ENCODE measurements around the gene SLC47A2. TPM values are rescaled to one million over a fixed set of nuclear protein-coding genes. Genes with fewer than 3 reads are reported as not detected.
A peak's percentile ranks its signal among the peaks of the same experiment; 100 is the strongest.

Gene SLC47A2
- total and polyA plus RNA-seq, 8 donors = not detected

DNA sequence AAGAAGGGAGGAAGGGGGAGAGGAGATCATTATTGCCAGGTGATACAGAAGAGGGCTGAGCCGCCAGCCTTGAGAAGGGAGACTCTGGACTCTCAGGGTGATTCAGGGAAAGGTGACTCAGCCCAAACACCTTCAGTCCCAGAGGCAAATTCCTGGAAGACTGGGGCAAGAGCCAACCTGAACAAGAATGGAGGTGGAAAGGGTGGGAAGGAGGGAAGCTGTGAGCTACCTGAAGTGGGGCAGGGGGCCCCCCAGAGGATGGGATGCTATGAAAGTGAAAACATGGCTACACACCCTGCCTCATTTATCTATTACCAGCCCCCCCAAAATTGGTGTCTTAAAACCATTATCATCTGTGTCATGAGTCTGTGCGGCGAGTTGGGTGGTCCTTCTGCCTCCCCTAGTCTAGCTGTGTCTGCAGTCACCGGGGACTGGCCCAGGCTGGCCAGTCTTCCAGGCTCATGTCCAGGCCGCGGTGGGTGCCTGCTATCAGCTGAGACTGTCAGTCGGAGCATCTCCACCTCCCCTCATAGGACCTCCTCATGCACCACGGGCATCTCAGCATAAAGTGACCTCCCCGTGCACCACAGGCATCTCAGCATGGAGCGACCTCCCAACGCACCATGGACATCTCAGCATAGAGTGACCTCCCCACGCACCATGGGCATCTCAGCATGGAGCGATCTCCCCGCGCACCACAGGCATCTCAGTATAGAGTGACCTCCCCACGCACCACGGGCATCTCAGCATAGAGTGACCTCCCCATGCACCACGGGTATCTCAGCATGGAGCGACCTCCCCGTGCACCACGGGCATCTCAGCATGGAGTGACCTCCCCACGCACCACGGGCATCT lies 3.2 kb upstream of the SLC47A2 start:
- H3K36me3 ChIP-seq = no peaks in the 10 kb centered on the region
- H3K4me3 ChIP-seq = no peak overlapping the region
- H3K9me3 ChIP-seq = no peaks in the 10 kb centered on the region
- intact Hi-C loops (cut with DNase I) = no loop called here
- no peak for TF ChIP-seq CTCF (IDR thresholded peaks at IDR 0.05)
- peaks cover 0 to 5% (median 0%) of the 10 kb centered on the region in 3 donors for H3K4me1 ChIP-seq
- peak in 3 of 4 donors; percentile 30 to 66 (median 64) for ATAC-seq
- no peaks in the 10 kb centered on the region for H3K27me3 ChIP-seq
- no peak overlapping the region for H3K27ac ChIP-seq
- peak in 3 of 6 donors; percentile 17 to 51 (median 43) for DNase-seq
- WGBS, 2 donors = 77 to 86% methylated on average over 23 of the region's 23 CpGs
- FAIRE-seq = no peak

GRCh38 chr17:19718613-19719354 lies 2.4 kb upstream of the SLC47A2 start:
- Histone ChIP-seq H3K27ac (no peak overlapping the region), H3K4me1 (no peaks in the 10 kb centered on the region), H3K4me3 (no peak overlapping the region), H3K36me3 (no peaks in the 10 kb centered on the region), H3K27me3 (no peaks in the 10 kb centered on the region), H3K9me3 (no peaks in the 10 kb centered on the region)
- DNase-seq (peak in 3 of 6 donors; percentile 17 to 74 (median 57)), FAIRE-seq (no peak), ATAC-seq (peak in 3 of 4 donors; percentile 69 to 71 (median 70))
- WGBS, 2 donors = 60 to 82% methylated on average over 18 of the region's 18 CpGs
- TF ChIP-seq CTCF (IDR thresholded peaks at IDR 0.05) = no peak
- intact Hi-C loops (cut with DNase I) = no loop called here

DNA sequence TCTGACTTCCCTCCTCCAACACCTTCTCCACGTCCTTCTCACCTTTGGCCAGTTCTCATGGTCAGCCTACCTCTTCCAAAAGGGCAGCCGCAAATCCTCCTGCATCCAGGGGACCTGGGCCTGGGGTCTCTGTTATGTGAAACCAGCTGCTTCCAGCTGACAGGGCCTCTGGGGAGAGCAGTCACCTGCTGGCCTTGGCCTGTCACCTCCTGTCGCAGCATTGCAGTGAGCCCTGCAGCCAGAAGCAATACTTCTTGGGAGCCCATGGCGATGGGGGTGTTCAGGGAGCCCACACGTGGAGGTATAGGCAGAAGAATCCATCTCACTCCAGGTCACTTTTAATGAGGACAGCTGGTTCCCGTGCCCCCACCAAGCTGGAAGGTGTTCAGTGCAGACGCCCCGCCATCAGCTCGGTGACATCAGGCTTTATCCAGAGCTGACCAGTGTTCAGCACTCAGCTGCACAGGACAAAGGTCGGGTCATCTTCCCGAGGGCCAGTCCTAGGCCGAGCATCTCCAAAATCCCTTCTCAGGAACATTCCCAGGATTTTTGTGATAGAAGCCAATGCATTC lies 1.7 kb upstream of the SLC47A2 start:
- H3K4me1 ChIP-seq = no peaks in the 10 kb centered on the region
- no peak for ATAC-seq
- H3K4me3 ChIP-seq = no peak overlapping the region
- intact Hi-C loops (cut with DNase I) = no loop called here
- 67 to 78% methylated on average over 12 of the region's 12 CpGs for WGBS, 2 donors
- H3K9me3 ChIP-seq = no peaks in the 10 kb centered on the region
- peak in 1 of 6 donors; percentile 5 for DNase-seq
- no peaks in the 10 kb centered on the region for H3K36me3 ChIP-seq
- no peak for TF ChIP-seq CTCF (IDR thresholded peaks at IDR 0.05)
- no peak overlapping the region for H3K27ac ChIP-seq
- H3K27me3 ChIP-seq = no peaks in the 10 kb centered on the region
- no peak for FAIRE-seq

DNA sequence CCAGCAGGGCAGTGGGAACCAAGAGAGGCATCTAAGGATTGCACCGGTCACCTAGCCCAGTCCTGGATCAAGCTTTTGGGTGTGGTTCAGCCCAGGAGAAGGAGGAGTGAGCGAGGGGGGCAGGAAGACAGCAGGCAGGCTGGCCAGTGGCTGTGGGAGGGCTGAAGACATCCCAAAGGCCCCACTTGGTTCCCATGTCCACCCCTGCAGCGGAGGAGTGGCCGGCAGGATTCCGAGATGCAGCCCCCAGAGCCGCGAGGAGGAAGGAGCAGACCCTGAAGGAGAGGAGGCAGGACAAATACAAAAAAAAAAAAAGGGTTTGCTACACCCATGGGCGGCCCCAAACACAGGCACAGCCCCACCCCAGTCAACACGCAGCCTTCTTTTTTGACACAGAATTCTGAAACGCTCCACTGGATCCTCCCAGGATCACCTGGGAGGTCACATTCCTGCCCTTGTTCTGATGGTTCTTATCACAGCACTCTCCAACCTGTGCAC lies 1.1 kb upstream of the SLC47A2 start:
- no peak for ATAC-seq
- Histone ChIP-seq H3K36me3 (no peaks in the 10 kb centered on the region), H3K27ac (no peak overlapping the region), H3K4me1 (no peaks in the 10 kb centered on the region), H3K9me3 (no peaks in the 10 kb centered on the region), H3K27me3 (no peaks in the 10 kb centered on the region), H3K4me3 (no peak overlapping the region)
- intact Hi-C loops (cut with DNase I) = no loop called here
- 77 to 82% methylated on average over 10 of the region's 10 CpGs for WGBS, 2 donors
- peak in 2 of 6 donors; percentile 4 to 47 for DNase-seq
- TF ChIP-seq CTCF (IDR thresholded peaks at IDR 0.05) = no peak
- no peak for FAIRE-seq

Data from pancreas (tissue), 10 donors.